ENCODE data around the gene NANS. TPM values are rescaled to one million over a fixed set of nuclear protein-coding genes. Genes with fewer than 3 reads are reported as not detected.

Gene NANS
- total and polyA plus RNA-seq, 2 of the 8 experiments (the other 6 are each of a cell fraction or from before 2014, with no cell fraction given): 56.5 to 67.3 TPM

GRCh38 chr9:98016137-98016680 lies 40.3 kb upstream of the NANS start:
- H4K8ac ChIP-seq (ENCODE audit: extremely low read depth, insufficient read depth, low read length): no peak overlapping the region
- no peak overlapping the region for H4K91ac ChIP-seq (replicated peaks; ENCODE audit: insufficient read length, low read length)
- DNase-seq (ENCODE audit: low read depth in 1 of 2, low spot score in 2 of 2): no peak
- H3K9ac ChIP-seq (replicated peaks in 1 of 4; ENCODE audit: extremely low read depth in 1 of 4, low read depth in 3 of 4, low read length in 3 of 4): no peak overlapping the region
- no peak overlapping the region for H3K23ac ChIP-seq (ENCODE audit: insufficient read length)
- WGBS, 2 experiments (ENCODE audit: extremely low coverage in 1 of 2, insufficient coverage in 1 of 2, insufficient read length in 1 of 2, insufficient replicate concordance in 2 of 2, low coverage in 1 of 2, low lambda C conversion rate in 2 of 2, missing lambda C conversion rate in 1 of 2): 96% methylated on average over 4 of the region's 4 CpGs; no CpG with 5 or more reads in 1 of the 2 experiments
- H2BK15ac ChIP-seq (ENCODE audit: low read length): no peak overlapping the region
- no peak overlapping the region for H3K4me2 ChIP-seq (ENCODE audit: insufficient read depth in 1 of 2, low read depth in 2 of 2, low read length in 2 of 2)
- H4K20me1 ChIP-seq (replicated peaks in 1 of 2; ENCODE audit: control insufficient read depth in 1 of 2, insufficient read depth in 2 of 2, low read length in 2 of 2): peaks cover 0 to 2% of the 10 kb centered on the region in 2 experiments
- POLR2A ChIA-PET (ENCODE audit: partially characterized antibody): no interaction called here
- H2BK5ac ChIP-seq (ENCODE audit: low read depth, low read length): no peak overlapping the region
- no peak overlapping the region for H4K5ac ChIP-seq (ENCODE audit: insufficient read length, low read depth, low read length)
- H2BK20ac ChIP-seq (ENCODE audit: low read length): no peak overlapping the region
- H3K4ac ChIP-seq (replicated peaks; ENCODE audit: insufficient read length, low read depth, low read length): no peak overlapping the region
- no peak overlapping the region for H3K56ac ChIP-seq (replicated peaks; ENCODE audit: insufficient read length, low read depth, low read length)
- H2AK5ac ChIP-seq (ENCODE audit: low read depth, low read length): no peak overlapping the region
- H2BK12ac ChIP-seq (ENCODE audit: low read depth, low read length): no peak overlapping the region
- CTCF ChIA-PET (ENCODE audit: partially characterized antibody): no interaction called here
- H3K9me3 ChIP-seq (ENCODE audit: insufficient read depth in 2 of 2, low read depth in 1 of 2, low read length in 1 of 2): no peaks in the 10 kb centered on the region
- no peak overlapping the region for H3K4me3 ChIP-seq (ENCODE audit: extremely low read depth in 1 of 4, insufficient read depth in 2 of 4, low read depth in 3 of 4, low read length in 4 of 4)
- H3K4me1 ChIP-seq (replicated peaks in 1 of 4; ENCODE audit: control insufficient read depth in 3 of 4, insufficient read depth in 4 of 4, low read length in 3 of 4): no peaks in the 10 kb centered on the region
- H2AFZ ChIP-seq (ENCODE audit: low read length): no peak overlapping the region
- H3K23me2 ChIP-seq (ENCODE audit: low read depth, low read length): no peaks in the 10 kb centered on the region
- H3K79me1 ChIP-seq (ENCODE audit: low read depth, low read length): no peaks in the 10 kb centered on the region
- no peak for FAIRE-seq
- no peak overlapping the region for H3K14ac ChIP-seq (ENCODE audit: insufficient read length)
- no peaks in the 10 kb centered on the region for H3K27me3 ChIP-seq (replicated peaks in 1 of 4; ENCODE audit: control insufficient read depth in 3 of 4, extremely low read depth in 1 of 4, insufficient read depth in 3 of 4, low read length in 3 of 4)
- peaks cover 4 to 47% (median 21%) of the 10 kb centered on the region in 4 experiments; a peak in 6 of 8 replicates for H3K36me3 ChIP-seq (ENCODE audit: control insufficient read depth in 2 of 4, insufficient read depth in 4 of 4, low read length in 3 of 4)
- no peak overlapping the region for H3K18ac ChIP-seq (ENCODE audit: extremely low read depth, low read length)
- no peak overlapping the region for H2BK120ac ChIP-seq (replicated peaks; ENCODE audit: low read depth, low read length)
- no peaks in the 10 kb centered on the region for H3K79me2 ChIP-seq (ENCODE audit: control insufficient read depth in 1 of 2, insufficient read depth in 2 of 2, low read length in 2 of 2)
- no peak overlapping the region for H3K27ac ChIP-seq (ENCODE audit: low read depth, low read length)
- TF ChIP-seq JUN (IDR thresholded peaks at IDR 0.05; ENCODE audit: low read depth, low read length) (no peak), NANOG (IDR thresholded peaks at IDR 0.05; ENCODE audit: insufficient read depth, low read depth, low read length, poor library complexity, severe bottlenecking) (no peak), TEAD4 (IDR thresholded peaks at IDR 0.05; ENCODE audit: low read depth, low read length) (no peak), TCF12 (IDR thresholded peaks at IDR 0.05; ENCODE audit: low read depth, low read length) (no peak), POLR2AphosphoS5 (IDR thresholded peaks at IDR 0.05; ENCODE audit: low read depth, low read length) (no peak), SP1 (IDR thresholded peaks at IDR 0.05; ENCODE audit: low read depth, low read length) (no peak), FOSL1 (IDR thresholded peaks at IDR 0.05; ENCODE audit: insufficient read depth, low read depth, low read length) (no peak), HDAC2 (IDR thresholded peaks at IDR 0.05; ENCODE audit: borderline replicate concordance in 1 of 2, low read depth in 2 of 2, low read length in 2 of 2) (no peak), SIN3A (conservative IDR thresholded peaks at IDR 0.05 in 1 of 2, IDR thresholded peaks at IDR 0.05 in 1 of 2; ENCODE audit: low read depth in 1 of 2, low read length in 2 of 2) (no peak), SIRT6 (IDR thresholded peaks at IDR 0.05; ENCODE audit: low read length) (no peak), EP300 (IDR thresholded peaks at IDR 0.05; ENCODE audit: borderline replicate concordance in 1 of 2, low read depth in 2 of 2, low read length in 2 of 2) (no peak), BACH1 (IDR thresholded peaks at IDR 0.05; ENCODE audit: low read length) (no peak), SP4 (IDR thresholded peaks at IDR 0.05; ENCODE audit: low read length) (no peak), BCL11A (IDR thresholded peaks at IDR 0.05; ENCODE audit: low read depth in 2 of 2, low read length in 2 of 2) (no peak)
